Nephron progenitor cell (in vitro differentiated cells): ENCODE measurements around the gene POMT1.
A peak's percentile ranks its signal among the peaks of the same experiment; 100 is the strongest.

Source experiments
- DNase-seq: peaks from one replicate; pipeline ENCODE4 v3.0.0; 2021
- H3K27ac Mint-ChIP-seq: 2 replicates; pipeline ENCODE4 v1.8.0; 2021; ENCODE audit warnings: mild to moderate bottlenecking, moderate library complexity, mixed read lengths
- H3K27me3 Mint-ChIP-seq: 2 replicates; pipeline ENCODE4 v1.8.0; 2021; ENCODE audit warnings: mild to moderate bottlenecking, low read depth, mixed read lengths; ENCODE audit not compliant: poor library complexity
- H3K36me3 Mint-ChIP-seq: 2 replicates; pipeline ENCODE4 v1.8.0; 2021; ENCODE audit warnings: low read depth, mixed read lengths
- H3K4me1 Mint-ChIP-seq: 2 replicates; pipeline ENCODE4 v1.8.0; 2021; ENCODE audit warnings: mixed read lengths
- H3K4me3 Mint-ChIP-seq: 2 replicates; pipeline ENCODE4 v1.8.0; 2021; ENCODE audit warnings: mild to moderate bottlenecking, moderate library complexity, mixed read lengths
- H3K9me3 Mint-ChIP-seq: 2 replicates; pipeline ENCODE4 v1.8.0; 2021; ENCODE audit warnings: mild to moderate bottlenecking, moderate library complexity, mixed read lengths
- CTCF ChIP-seq: fragments of 200-600 bp; sonication (generic); IDR thresholded peaks from 2 replicates; pipeline ENCODE4 v1.5.0; 2021; ENCODE audit warnings: antibody characterized with exemption

POMT1 gene

GRCh38 chr9:131525643-131526565 is 23.2 kb downstream of the POMT1 start:
- Mint-ChIP-seq H3K9me3 (no peaks in the 10 kb centered on the region), H3K27ac (no peak overlapping the region), H3K4me1 (peaks cover 13% of the 10 kb centered on the region), H3K36me3 (peaks cover 35% of the 10 kb centered on the region), H3K4me3 (no peak overlapping the region), H3K27me3 (no peaks in the 10 kb centered on the region)
- DNase-seq = no peak
- no peak for TF ChIP-seq CTCF

GRCh38 chr9:131528186-131528585 is 25.5 kb downstream of the POMT1 start:
- peaks cover 29% of the 10 kb centered on the region for H3K36me3 Mint-ChIP-seq
- H3K4me3 Mint-ChIP-seq = peak overlapping the region; percentile 58

GRCh38 chr9:131528886-131529505 is 26.3 kb downstream of the POMT1 start:
- no peak for TF ChIP-seq CTCF
- Mint-ChIP-seq H3K36me3 (peaks cover 29% of the 10 kb centered on the region), H3K9me3 (no peaks in the 10 kb centered on the region), H3K27ac (no peak overlapping the region), H3K4me1 (peaks cover 20% of the 10 kb centered on the region), H3K27me3 (peaks cover 4% of the 10 kb centered on the region), H3K4me3 (peak overlapping the region; percentile 58)
- DNase-seq = no peak

More at GRCh38 chr9:131528186-131528585, 25.5 kb downstream of the POMT1 start:
- Mint-ChIP-seq H3K27me3 (peaks cover 4% of the 10 kb centered on the region), H3K9me3 (no peaks in the 10 kb centered on the region), H3K27ac (no peak overlapping the region), H3K4me1 (peaks cover 20% of the 10 kb centered on the region)
- no peak for DNase-seq
- TF ChIP-seq CTCF = no peak

- peaks cover 27% of the 10 kb centered on the region for H3K4me1 Mint-ChIP-seq
- DNase-seq = no peak
- no peaks in the 10 kb centered on the region for H3K9me3 Mint-ChIP-seq
- H3K27ac Mint-ChIP-seq = peak overlapping the region; percentile 90
- peaks cover 4% of the 10 kb centered on the region for H3K27me3 Mint-ChIP-seq
- TF ChIP-seq CTCF = no peak
- H3K4me3 Mint-ChIP-seq = peak overlapping the region; percentile 88
- peaks cover 25% of the 10 kb centered on the region for H3K36me3 Mint-ChIP-seq
Measured at GRCh38 chr9:131529597-131530545, 27.2 kb downstream of the POMT1 start.

- Mint-ChIP-seq H3K27me3 (peaks cover 4% of the 10 kb centered on the region), H3K4me1 (peaks cover 28% of the 10 kb centered on the region), H3K36me3 (peaks cover 25% of the 10 kb centered on the region), H3K9me3 (peaks cover 2% of the 10 kb centered on the region), H3K4me3 (peak overlapping the region; percentile 88), H3K27ac (peak overlapping the region; percentile 90)
- no peak for TF ChIP-seq CTCF
- DNase-seq = peak; percentile 62
Measured at GRCh38 chr9:131530546-131530919, 27.8 kb downstream of the POMT1 start.
